Endodermal cell (in vitro differentiated cells): Measurements from ENCODE around the gene VCAN. TPM values are rescaled to one million over a fixed set of nuclear protein-coding genes. Genes with fewer than 3 reads are reported as not detected.

ENCODE experiments used
- DNase-seq: peaks from one replicate; pipeline ENCODE4 v3.0.0-alpha.2; 2017
- H3K27ac ChIP-seq: 2 replicates; pipeline ENCODE4 v1.5.1; 2013; ENCODE audit warnings: mild to moderate bottlenecking, low read depth, low read length, moderate library complexity
- H3K27me3 ChIP-seq: 2 replicates; pipeline ENCODE4 v1.6.1; 2013; ENCODE audit warnings: mild to moderate bottlenecking, low read length, moderate library complexity; ENCODE audit not compliant: insufficient read depth, control insufficient read depth, poor library complexity, severe bottlenecking
- H3K36me3 ChIP-seq: 2 replicates; pipeline ENCODE4 v1.7.0; 2013; ENCODE audit warnings: mild to moderate bottlenecking, low read length, moderate library complexity; ENCODE audit not compliant: control insufficient read depth, insufficient read depth
- H3K4me1 ChIP-seq: one replicate; pipeline ENCODE4 v1.7.0; 2013; ENCODE audit warnings: low read length; ENCODE audit not compliant: control insufficient read depth, insufficient read depth
- H3K4me3 ChIP-seq: 2 replicates; pipeline ENCODE4 v1.5.1; 2013; ENCODE audit warnings: mild to moderate bottlenecking, low read length, moderate library complexity
- H3K9ac ChIP-seq: 2 replicates; pipeline ENCODE4 v1.6.1; 2013; ENCODE audit warnings: mild to moderate bottlenecking, low read length, moderate library complexity; ENCODE audit not compliant: poor library complexity, severe bottlenecking; ENCODE audit errors: extremely low read depth
- H3K9me3 ChIP-seq: 2 replicates; pipeline ENCODE4 v1.6.1; 2013; ENCODE audit warnings: mild to moderate bottlenecking, low read length, moderate library complexity; ENCODE audit not compliant: control insufficient read depth
- H3K27ac Mint-ChIP-seq: 2 replicates; pipeline ENCODE4 v1.8.0; 2020; ENCODE audit warnings: mixed read lengths
- H3K27me3 Mint-ChIP-seq: 2 replicates; pipeline ENCODE4 v1.8.0; 2021; ENCODE audit warnings: mild to moderate bottlenecking, mixed read lengths; ENCODE audit not compliant: insufficient read depth
- H3K36me3 Mint-ChIP-seq: 2 replicates; pipeline ENCODE4 v1.8.0; 2020; ENCODE audit warnings: low read depth, mixed read lengths
- H3K4me1 Mint-ChIP-seq: 2 replicates; pipeline ENCODE4 v1.8.0; 2020; ENCODE audit warnings: mixed read lengths
- H3K4me3 Mint-ChIP-seq: 2 replicates; pipeline ENCODE4 v1.8.0; 2020; ENCODE audit warnings: mild to moderate bottlenecking, moderate library complexity, mixed read lengths
- H3K9me3 Mint-ChIP-seq: 2 replicates; pipeline ENCODE4 v1.8.0; 2020; ENCODE audit warnings: mild to moderate bottlenecking, mixed read lengths
- WGBS, 2 experiments: methylation state at CpG; one replicate each; pipeline versions ENCODE4 v1.1.5 to v1.1.7; 2013; ENCODE audit warnings: missing lambda C conversion rate in 2 of 2, mixed read lengths in 1 of 2; ENCODE audit not compliant: insufficient coverage in 1 of 2, insufficient read length in 1 of 2; 5-methylcytosine and 5-hydroxymethylcytosine counted together
- total RNA-seq, 2 donors: library from RNA; stranded (reverse); fragmentation: NEBNext Ultra II Directional in 1 of 2; extraction: Animal tissue kit (Norgen Biotek cat#: 25700) in 1 of 2; gene quantifications; 2 replicates in 1 of 2; 3 replicates in 1 of 2; pipeline ENCODE4 v1.2.1, GENCODE V29; 2021
- TF ChIP-seq, protein P1 (sequence below): fragments of 200-600 bp; sonication (generic); conservative IDR thresholded peaks from 2 replicates; pipeline ENCODE4 v1.5.0; 2021; ENCODE audit warnings: antibody characterized with exemption, mild to moderate bottlenecking

The VCAN gene
- total RNA-seq, 2 donors from 2014 or later: 363 to 397 TPM

DNA sequence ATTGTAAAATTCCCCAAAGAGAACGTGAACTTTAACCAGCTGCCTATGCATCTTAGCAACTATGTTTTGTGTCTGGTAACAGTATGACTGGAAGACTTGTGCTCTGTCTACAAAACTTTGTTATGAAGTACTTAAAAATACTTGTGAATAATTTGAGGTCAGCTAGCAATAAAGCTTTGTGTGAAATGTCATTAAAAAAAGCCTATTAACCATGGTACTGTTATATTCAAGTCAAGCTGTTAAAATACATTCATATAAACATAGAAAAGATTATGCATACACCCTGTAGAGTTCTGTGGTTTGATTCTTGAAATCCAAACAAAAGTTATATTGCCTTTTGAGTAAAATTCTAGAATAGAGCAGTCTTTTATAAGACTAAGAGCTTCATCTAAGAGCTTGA, 60.1 kb downstream of the VCAN start:
- Histone ChIP-seq H3K36me3 (peaks cover under 1% of the 10 kb centered on the region), H3K4me3 (no peak overlapping the region), H3K9ac (no peak overlapping the region), H3K9me3 (no peaks in the 10 kb centered on the region), H3K27me3 (no peaks in the 10 kb centered on the region), H3K27ac (no peak overlapping the region), H3K4me1 (no peaks in the 10 kb centered on the region)
- DNase-seq: no peak
- 100% methylated on average over 1 of the region's 1 CpG; no CpG with 5 or more reads in 1 of the 2 experiments for WGBS, 2 experiments
- Mint-ChIP-seq H3K9me3 (no peaks in the 10 kb centered on the region), H3K4me1 (peaks cover 6% of the 10 kb centered on the region), H3K4me3 (no peak overlapping the region), H3K36me3 (peaks cover 7% of the 10 kb centered on the region), H3K27ac (no peak overlapping the region), H3K27me3 (no peaks in the 10 kb centered on the region)
- TF ChIP-seq, protein P1, sequence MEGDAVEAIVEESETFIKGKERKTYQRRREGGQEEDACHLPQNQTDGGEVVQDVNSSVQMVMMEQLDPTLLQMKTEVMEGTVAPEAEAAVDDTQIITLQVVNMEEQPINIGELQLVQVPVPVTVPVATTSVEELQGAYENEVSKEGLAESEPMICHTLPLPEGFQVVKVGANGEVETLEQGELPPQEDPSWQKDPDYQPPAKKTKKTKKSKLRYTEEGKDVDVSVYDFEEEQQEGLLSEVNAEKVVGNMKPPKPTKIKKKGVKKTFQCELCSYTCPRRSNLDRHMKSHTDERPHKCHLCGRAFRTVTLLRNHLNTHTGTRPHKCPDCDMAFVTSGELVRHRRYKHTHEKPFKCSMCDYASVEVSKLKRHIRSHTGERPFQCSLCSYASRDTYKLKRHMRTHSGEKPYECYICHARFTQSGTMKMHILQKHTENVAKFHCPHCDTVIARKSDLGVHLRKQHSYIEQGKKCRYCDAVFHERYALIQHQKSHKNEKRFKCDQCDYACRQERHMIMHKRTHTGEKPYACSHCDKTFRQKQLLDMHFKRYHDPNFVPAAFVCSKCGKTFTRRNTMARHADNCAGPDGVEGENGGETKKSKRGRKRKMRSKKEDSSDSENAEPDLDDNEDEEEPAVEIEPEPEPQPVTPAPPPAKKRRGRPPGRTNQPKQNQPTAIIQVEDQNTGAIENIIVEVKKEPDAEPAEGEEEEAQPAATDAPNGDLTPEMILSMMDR: no peak

- peaks cover 53% of the 10 kb centered on the region for H3K36me3 ChIP-seq
- H3K4me3 ChIP-seq: no peak overlapping the region
- 92 to 100% methylated on average over 1 to 4 of the region's 4 CpGs for WGBS, 2 experiments
- no peak overlapping the region for H3K9ac ChIP-seq
- DNase-seq: no peak
- peaks cover 52% of the 10 kb centered on the region for H3K36me3 Mint-ChIP-seq
- H3K9me3 ChIP-seq: no peaks in the 10 kb centered on the region
- H3K4me1 ChIP-seq: no peaks in the 10 kb centered on the region
- H3K4me1 Mint-ChIP-seq: no peaks in the 10 kb centered on the region
- H3K27me3 Mint-ChIP-seq: no peaks in the 10 kb centered on the region
- no peaks in the 10 kb centered on the region for H3K9me3 Mint-ChIP-seq
- no peak overlapping the region for H3K27ac ChIP-seq
- H3K4me3 Mint-ChIP-seq: no peak overlapping the region
- TF ChIP-seq, protein P1: no peak
- no peak overlapping the region for H3K27ac Mint-ChIP-seq
- H3K27me3 ChIP-seq: no peaks in the 10 kb centered on the region
Measured at GRCh38 chr5:83538786-83539462, 67.4 kb downstream of the VCAN start.

DNA sequence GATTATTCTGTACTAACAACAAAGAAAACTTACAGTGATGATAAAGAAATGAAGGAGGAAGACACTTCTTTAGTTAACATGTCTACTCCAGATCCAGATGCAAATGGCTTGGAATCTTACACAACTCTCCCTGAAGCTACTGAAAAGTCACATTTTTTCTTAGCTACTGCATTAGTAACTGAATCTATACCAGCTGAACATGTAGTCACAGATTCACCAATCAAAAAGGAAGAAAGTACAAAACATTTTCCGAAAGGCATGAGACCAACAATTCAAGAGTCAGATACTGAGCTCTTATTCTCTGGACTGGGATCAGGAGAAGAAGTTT, 67.9 kb downstream of the VCAN start:
- H3K36me3 ChIP-seq: peaks cover 53% of the 10 kb centered on the region
- no peak for DNase-seq
- H3K4me1 Mint-ChIP-seq: no peaks in the 10 kb centered on the region
- no peak overlapping the region for H3K27ac ChIP-seq
- no peak overlapping the region for H3K27ac Mint-ChIP-seq
- TF ChIP-seq, protein P1: no peak
- no peaks in the 10 kb centered on the region for H3K9me3 Mint-ChIP-seq
- 88 to 95% methylated on average over 1 of the region's 1 CpG for WGBS, 2 experiments
- no peak overlapping the region for H3K4me3 Mint-ChIP-seq
- peaks cover 52% of the 10 kb centered on the region for H3K36me3 Mint-ChIP-seq
- H3K27me3 ChIP-seq: no peaks in the 10 kb centered on the region
- no peak overlapping the region for H3K4me3 ChIP-seq
- no peaks in the 10 kb centered on the region for H3K9me3 ChIP-seq
- no peaks in the 10 kb centered on the region for H3K27me3 Mint-ChIP-seq
- H3K9ac ChIP-seq: no peak overlapping the region
- no peaks in the 10 kb centered on the region for H3K4me1 ChIP-seq
